Measurements from ENCODE around the gene ARHGAP19. TPM values are rescaled to one million over a fixed set of nuclear protein-coding genes. Genes with fewer than 3 reads are reported as not detected.

ARHGAP19 gene
- total RNA-seq, 1 experiment from 2014 or later, result 59.0 TPM

GRCh38 chr10:97178074-97178473, 114.4 kb downstream of the ARHGAP19 start:
- H3K4me1 ChIP-seq (ENCODE audit: insufficient read depth, low read length, poor library complexity, severe bottlenecking), result peaks cover 15% of the 10 kb centered on the region
- no peaks in the 10 kb centered on the region for H3K9me3 ChIP-seq (ENCODE audit: low read depth, low read length, poor library complexity, severe bottlenecking)
- intact Hi-C loops (cut with micrococcal nuclease; ENCODE audit: unreplicated experiment), result no loop called here
- H3K4me3 ChIP-seq (ENCODE audit: low read depth, low read length, poor library complexity, severe bottlenecking), result no peak overlapping the region
- ChIA-PET POLR2A (ENCODE audit: low non-redundant PET) (no interaction called here), CTCF (interaction anchor here (0.7 kb wide), 1 partner anchor 30 kb away, joined by 3 read pairs; no protein-coding TSS in a partner anchor)
- H3K27me3 ChIP-seq (replicated peaks; ENCODE audit: insufficient read depth, low read depth, low read length, poor library complexity), result peaks cover 30% of the 10 kb centered on the region
- no peak overlapping the region for H3K27ac ChIP-seq (ENCODE audit: low read depth, low read length, poor library complexity, severe bottlenecking)
- no peaks in the 10 kb centered on the region for H3K36me3 ChIP-seq (ENCODE audit: insufficient read depth, low read length, poor library complexity, severe bottlenecking)
- no TSS peak for BruUV-seq (replicated peaks)
- no peak for DNase-seq (ENCODE audit: low spot score)
- no peak for TF ChIP-seq EZH2 (IDR thresholded peaks at IDR 0.05; ENCODE audit: borderline replicate concordance, low read depth, low read length, poor library complexity, severe bottlenecking)
- TF ChIP-seq, protein P1, sequence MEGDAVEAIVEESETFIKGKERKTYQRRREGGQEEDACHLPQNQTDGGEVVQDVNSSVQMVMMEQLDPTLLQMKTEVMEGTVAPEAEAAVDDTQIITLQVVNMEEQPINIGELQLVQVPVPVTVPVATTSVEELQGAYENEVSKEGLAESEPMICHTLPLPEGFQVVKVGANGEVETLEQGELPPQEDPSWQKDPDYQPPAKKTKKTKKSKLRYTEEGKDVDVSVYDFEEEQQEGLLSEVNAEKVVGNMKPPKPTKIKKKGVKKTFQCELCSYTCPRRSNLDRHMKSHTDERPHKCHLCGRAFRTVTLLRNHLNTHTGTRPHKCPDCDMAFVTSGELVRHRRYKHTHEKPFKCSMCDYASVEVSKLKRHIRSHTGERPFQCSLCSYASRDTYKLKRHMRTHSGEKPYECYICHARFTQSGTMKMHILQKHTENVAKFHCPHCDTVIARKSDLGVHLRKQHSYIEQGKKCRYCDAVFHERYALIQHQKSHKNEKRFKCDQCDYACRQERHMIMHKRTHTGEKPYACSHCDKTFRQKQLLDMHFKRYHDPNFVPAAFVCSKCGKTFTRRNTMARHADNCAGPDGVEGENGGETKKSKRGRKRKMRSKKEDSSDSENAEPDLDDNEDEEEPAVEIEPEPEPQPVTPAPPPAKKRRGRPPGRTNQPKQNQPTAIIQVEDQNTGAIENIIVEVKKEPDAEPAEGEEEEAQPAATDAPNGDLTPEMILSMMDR (conservative IDR thresholded peaks at IDR 0.05; ENCODE audit: low read depth, low read length), result no peak

DNA sequence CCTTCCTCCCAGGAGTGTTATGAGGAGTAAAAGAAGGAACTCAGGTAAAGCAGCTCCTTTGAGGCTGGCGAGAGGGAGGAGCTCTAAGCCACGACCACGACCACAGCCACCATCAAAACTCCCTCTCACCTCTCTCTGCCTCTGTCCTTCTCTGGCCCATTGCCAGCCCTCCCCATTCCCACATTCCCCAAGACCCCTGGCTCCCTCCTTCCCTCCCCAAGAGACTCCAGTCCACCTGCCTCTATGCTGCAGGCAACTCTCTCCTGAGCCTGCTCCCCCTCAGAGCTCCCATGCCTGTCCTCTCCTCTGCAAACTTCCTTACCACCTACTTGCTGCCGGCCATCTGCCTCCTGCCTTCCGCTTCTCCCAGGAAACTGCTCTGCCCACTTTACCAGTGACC, 116.2 kb downstream of the ARHGAP19 start:
- BruUV-seq (replicated peaks), result no TSS peak
- TF ChIP-seq EZH2 (IDR thresholded peaks at IDR 0.05; ENCODE audit: borderline replicate concordance, low read depth, low read length, poor library complexity, severe bottlenecking), result no peak
- TF ChIP-seq, protein P1 (conservative IDR thresholded peaks at IDR 0.05; ENCODE audit: low read depth, low read length), result no peak
- H3K4me1 ChIP-seq (ENCODE audit: insufficient read depth, low read length, poor library complexity, severe bottlenecking), result peaks cover 15% of the 10 kb centered on the region
- H3K27me3 ChIP-seq (replicated peaks; ENCODE audit: insufficient read depth, low read depth, low read length, poor library complexity), result peaks cover 29% of the 10 kb centered on the region
- no peak for DNase-seq (ENCODE audit: low spot score)
- ChIA-PET CTCF (no interaction called here), POLR2A (ENCODE audit: low non-redundant PET) (no interaction called here)
- no peaks in the 10 kb centered on the region for H3K9me3 ChIP-seq (ENCODE audit: low read depth, low read length, poor library complexity, severe bottlenecking)
- H3K27ac ChIP-seq (ENCODE audit: low read depth, low read length, poor library complexity, severe bottlenecking), result no peak overlapping the region
- H3K4me3 ChIP-seq (ENCODE audit: low read depth, low read length, poor library complexity, severe bottlenecking), result no peak overlapping the region
- no peaks in the 10 kb centered on the region for H3K36me3 ChIP-seq (ENCODE audit: insufficient read depth, low read length, poor library complexity, severe bottlenecking)
- intact Hi-C loops (cut with micrococcal nuclease; ENCODE audit: unreplicated experiment), result no loop called here

GRCh38 chr10:97175586-97175985, 116.9 kb downstream of the ARHGAP19 start:
- DNase-seq (ENCODE audit: low spot score), result no peak
- Histone ChIP-seq H3K36me3 (ENCODE audit: insufficient read depth, low read length, poor library complexity, severe bottlenecking) (no peaks in the 10 kb centered on the region), H3K9me3 (ENCODE audit: low read depth, low read length, poor library complexity, severe bottlenecking) (no peaks in the 10 kb centered on the region), H3K27ac (ENCODE audit: low read depth, low read length, poor library complexity, severe bottlenecking) (no peak overlapping the region), H3K27me3 (replicated peaks; ENCODE audit: insufficient read depth, low read depth, low read length, poor library complexity) (peaks cover 29% of the 10 kb centered on the region), H3K4me3 (ENCODE audit: low read depth, low read length, poor library complexity, severe bottlenecking) (no peak overlapping the region), H3K4me1 (ENCODE audit: insufficient read depth, low read length, poor library complexity, severe bottlenecking) (peaks cover 15% of the 10 kb centered on the region)
- CTCF ChIA-PET, result no interaction called here
- TF ChIP-seq, protein P1 (conservative IDR thresholded peaks at IDR 0.05; ENCODE audit: low read depth, low read length), result no peak
- no peak for TF ChIP-seq EZH2 (IDR thresholded peaks at IDR 0.05; ENCODE audit: borderline replicate concordance, low read depth, low read length, poor library complexity, severe bottlenecking)
- POLR2A ChIA-PET (ENCODE audit: low non-redundant PET), result no interaction called here
- intact Hi-C loops (cut with micrococcal nuclease; ENCODE audit: unreplicated experiment), result no loop called here
- no TSS peak for BruUV-seq (replicated peaks)

Data from A673 (cell line).